GM12874 (cell line): ENCODE measurements around the gene SELENON.

ENCODE experiments used
- TF ChIP-seq, protein P1 (sequence below): IDR thresholded peaks from 2 replicates; pipeline ENCODE4 v1.5.1; 2011; ENCODE audit warnings: low read depth, mild to moderate bottlenecking, control low read depth, low read length, moderate library complexity; ENCODE audit not compliant: insufficient read depth

Gene SELENON

DNA sequence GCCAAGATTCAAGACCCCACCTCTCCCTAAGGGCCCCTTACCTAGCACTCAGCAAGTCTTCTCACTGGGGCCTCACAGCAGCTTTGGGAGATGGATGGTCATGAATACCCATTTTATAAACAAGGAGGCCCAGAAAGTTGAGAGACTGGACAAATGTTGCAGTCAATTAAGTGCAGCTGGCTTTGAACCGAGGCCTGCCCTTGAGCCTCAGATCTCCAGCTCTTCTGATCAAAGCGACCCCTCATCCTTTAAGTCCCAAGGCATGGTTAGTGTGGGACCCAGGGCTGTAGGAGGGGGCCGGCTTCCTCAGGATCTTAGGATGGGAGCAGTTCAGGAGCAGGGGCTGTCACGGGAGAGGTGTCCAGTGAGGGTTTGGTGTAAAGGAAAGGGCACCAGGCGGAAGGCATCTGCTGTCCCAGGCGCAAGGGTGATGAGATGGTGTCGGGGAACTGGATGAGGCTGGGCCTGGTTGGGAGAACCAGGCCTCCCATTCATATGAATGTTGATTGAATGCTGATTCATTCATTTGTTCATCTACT lies 14.6 kb downstream of the SELENON start:
- TF ChIP-seq, protein P1, sequence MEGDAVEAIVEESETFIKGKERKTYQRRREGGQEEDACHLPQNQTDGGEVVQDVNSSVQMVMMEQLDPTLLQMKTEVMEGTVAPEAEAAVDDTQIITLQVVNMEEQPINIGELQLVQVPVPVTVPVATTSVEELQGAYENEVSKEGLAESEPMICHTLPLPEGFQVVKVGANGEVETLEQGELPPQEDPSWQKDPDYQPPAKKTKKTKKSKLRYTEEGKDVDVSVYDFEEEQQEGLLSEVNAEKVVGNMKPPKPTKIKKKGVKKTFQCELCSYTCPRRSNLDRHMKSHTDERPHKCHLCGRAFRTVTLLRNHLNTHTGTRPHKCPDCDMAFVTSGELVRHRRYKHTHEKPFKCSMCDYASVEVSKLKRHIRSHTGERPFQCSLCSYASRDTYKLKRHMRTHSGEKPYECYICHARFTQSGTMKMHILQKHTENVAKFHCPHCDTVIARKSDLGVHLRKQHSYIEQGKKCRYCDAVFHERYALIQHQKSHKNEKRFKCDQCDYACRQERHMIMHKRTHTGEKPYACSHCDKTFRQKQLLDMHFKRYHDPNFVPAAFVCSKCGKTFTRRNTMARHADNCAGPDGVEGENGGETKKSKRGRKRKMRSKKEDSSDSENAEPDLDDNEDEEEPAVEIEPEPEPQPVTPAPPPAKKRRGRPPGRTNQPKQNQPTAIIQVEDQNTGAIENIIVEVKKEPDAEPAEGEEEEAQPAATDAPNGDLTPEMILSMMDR = no peak

DNA sequence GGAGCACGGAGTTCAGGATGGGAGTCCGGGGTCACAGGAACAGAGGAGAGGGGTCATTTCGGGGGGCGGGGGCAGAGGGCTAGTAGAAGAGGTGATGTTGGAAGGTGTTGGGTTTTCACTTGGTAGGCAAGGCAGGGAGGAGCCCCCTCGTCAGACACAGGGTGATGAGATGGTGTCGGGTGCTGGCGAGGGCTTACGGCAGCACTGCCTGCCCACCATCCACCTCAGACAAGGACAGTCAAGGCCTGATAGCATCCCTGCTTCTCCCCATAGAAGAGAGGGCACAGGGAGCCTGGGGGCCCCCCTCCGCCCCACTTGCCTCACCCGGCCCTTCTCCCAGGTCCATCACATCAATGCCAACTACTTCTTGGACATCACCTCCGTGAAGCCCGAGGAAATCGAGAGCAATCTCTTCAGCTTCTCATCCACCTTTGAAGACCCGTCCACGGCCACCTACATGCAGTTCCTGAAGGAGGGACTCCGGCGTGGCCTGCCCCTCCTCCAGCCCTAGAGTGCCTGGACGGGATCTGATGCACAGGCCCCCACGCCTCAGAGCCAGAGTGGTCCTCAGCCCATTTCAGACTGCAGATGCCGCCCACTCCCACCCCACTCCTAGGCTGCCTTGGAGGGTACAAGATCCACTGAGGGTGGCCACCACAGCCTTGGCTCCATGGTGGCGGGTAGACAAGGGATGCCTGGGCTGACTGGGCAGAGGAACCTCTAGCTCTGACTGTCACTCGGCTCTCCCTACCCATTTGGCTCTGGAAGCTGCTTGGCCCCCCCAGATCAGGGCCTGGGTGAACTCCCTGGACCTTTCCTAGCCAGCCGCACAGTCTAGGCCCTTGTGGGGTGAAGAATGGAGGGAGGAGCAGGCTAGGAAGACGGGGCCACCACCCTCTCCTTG lies 15.5 kb downstream of the SELENON start:
- TF ChIP-seq, protein P1 = no peak

DNA sequence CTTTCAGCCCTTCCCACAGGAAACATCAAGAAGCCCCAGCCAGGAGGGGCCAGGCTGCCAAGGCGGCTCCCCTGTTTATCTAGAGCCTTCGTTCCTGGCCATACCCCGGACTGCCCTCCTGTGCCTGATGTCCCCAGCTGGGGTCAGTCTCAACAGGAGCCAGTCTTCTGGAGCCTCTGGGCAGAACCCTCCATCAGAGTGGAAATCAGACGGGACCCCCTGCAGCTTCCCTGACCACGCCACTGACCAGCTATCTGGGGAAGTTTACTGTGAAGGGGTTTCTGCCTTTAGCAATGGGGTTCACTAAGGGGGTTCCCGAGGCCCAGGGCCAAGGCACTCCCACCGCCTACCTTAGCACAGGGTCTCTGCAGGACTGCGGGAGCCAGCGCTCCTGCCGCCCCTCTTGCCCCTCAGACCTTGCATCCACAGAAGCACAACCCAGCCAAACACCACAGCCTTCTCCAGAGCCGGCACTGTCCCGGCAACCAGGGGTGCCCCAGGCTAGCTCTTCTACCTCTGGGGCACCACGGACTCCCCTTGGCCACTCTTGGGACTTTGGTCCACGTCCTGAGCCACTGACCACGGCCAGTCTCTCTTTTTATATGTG lies 16.2 kb downstream of the SELENON start:
- TF ChIP-seq, protein P1 = no peak

DNA sequence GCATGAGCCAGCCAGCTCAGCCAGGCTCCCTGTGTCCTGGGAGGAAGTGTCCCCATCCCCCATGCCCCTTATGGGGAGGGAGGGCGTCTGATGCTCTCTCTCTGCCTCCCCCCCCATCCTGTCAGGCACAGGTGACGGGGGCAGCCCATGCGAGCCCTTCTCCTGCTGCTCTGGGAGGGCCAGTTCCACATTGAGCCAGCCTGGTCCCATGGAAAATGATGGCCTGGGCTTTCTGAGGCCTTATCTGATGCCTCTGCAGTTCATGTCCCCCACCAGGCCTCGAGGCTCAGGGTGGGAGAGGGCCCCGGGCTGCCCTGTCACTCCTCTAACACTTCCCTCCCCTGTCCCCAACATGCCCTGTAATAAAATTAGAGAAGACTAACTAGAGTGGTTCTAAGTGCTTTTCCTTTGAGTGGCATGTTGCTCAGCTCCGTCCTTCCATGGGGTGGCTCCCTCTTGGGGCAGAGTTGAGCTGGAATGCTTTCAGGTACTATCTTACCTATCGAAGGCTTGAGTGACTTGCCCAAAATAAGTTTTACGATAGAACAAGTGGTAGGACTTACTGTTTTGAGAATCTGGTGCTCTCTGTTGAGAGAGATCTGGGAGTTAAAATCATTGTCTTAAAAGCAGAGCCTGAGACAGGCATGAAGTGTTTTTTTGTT lies 18.0 kb downstream of the SELENON start:
- TF ChIP-seq, protein P1 = no peak

DNA sequence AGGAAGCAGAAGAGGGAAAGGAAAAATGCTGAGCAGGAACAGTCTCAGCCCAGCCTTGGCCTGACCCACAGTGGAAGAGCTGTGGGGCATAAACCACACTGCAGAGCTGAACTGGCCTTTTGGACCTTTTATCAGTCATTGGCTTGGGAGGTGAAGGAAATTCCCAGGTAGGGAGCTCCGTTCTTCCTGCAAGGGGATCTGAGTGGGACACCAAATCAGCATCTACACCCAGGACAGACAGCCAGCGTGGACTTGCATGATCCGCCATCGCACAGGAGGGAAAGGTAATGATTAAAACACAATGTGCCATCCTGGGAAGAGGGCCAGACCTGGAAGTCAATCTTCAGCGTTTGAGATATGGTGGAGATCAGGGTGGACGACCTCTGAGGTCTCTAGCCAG lies 18.6 kb downstream of the SELENON start:
- TF ChIP-seq, protein P1 = no peak

DNA sequence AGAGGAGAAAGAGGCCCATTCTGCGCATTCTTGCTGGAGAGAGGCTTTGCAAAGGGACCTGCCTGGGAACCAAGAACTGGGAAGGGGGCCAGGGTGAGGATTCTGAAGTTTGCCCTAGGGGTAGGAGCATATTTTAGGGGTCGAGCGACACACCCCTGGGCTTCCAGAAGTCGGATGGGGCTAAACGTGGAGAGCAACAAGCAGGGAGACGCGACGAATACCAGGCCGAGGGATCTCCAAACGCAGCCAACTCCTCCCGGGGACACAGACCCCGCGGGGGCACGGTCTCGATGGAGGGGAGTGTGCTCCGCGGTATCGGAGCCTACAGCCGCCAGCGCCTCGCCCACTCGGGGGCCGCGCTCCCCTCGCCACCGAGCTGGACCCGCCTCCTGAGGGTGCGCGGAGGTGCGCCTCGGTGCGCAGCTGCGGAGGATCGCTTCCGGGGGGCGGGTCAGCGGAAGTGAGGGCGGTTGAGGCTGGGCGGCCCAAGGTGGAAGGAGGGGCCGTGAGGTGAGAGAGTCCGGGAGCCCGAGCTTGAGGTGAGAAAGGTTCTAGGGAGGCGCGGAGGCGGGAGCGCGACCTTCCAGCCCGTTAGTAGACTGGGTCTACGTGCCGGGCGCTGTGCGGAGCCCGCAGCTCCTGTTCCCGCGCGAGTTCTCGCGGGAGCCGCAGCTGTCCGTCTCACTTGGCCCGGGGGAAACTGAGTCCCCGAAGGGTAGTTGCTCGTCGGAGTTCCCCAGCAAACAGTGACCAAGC lies 19.7 kb downstream of the SELENON start, which contains the start of gene MTFR1L:
Gene MTFR1L, plus strand, starts transcription at position 464 of the 756 bp plus-strand sequence. CDS start 3,151 bp downstream, outside the sequence.
- TF ChIP-seq, protein P1 = no peak
